ENCODE data around the gene ACVR2A. TPM values are rescaled to one million over a fixed set of nuclear protein-coding genes. Genes with fewer than 3 reads are reported as not detected.

ACVR2A gene
- total and polyA plus RNA-seq, 9 of the 15 experiments (the other 6 are each of a cell fraction or from before 2014, with no cell fraction given): 1.2 to 3.9 (median 2.4) TPM

GRCh38 chr2:147923846-147924245 is 79.0 kb downstream of the ACVR2A start:
- Histone ChIP-seq H3K4me3 (no peak overlapping the region), H3K36me3 (ENCODE audit: control insufficient read depth, insufficient read depth, low read length) (no peaks in the 10 kb centered on the region), H3K4me1 (replicated peaks in 1 of 2; ENCODE audit: control insufficient read depth in 2 of 2, insufficient read depth in 2 of 2, low read length in 2 of 2) (no peaks in the 10 kb centered on the region), H3K9me3 (replicated peaks; ENCODE audit: control insufficient read depth, insufficient read depth, low read depth, low read length) (no peaks in the 10 kb centered on the region), H2AFZ (ENCODE audit: low read depth, low read length) (no peak overlapping the region), H3K79me2 (ENCODE audit: control insufficient read depth, insufficient read depth, low read length) (no peaks in the 10 kb centered on the region), H4K20me1 (replicated peaks; ENCODE audit: control insufficient read depth, insufficient read depth, low read length) (no peaks in the 10 kb centered on the region), H3K9ac (ENCODE audit: insufficient read depth in 1 of 2, low read depth in 2 of 2, low read length in 2 of 2) (no peak overlapping the region), H3K27ac (ENCODE audit: extremely low read depth, low read depth, low read length) (no peak overlapping the region), H3K9me1 (ENCODE audit: control insufficient read depth, insufficient read depth, low read length) (no peaks in the 10 kb centered on the region), H3K4me2 (ENCODE audit: insufficient read depth, low read length) (no peak overlapping the region), H3K27me3 (ENCODE audit: control insufficient read depth in 2 of 2, insufficient read depth in 2 of 2, low read length in 2 of 2) (no peaks in the 10 kb centered on the region)
- no peak for TF ChIP-seq ZNF584 (CRISPR knock-in tag; IDR thresholded peaks at IDR 0.05; ENCODE audit: low read depth)
- no peak for TF ChIP-seq U2AF1 (optimal IDR thresholded peaks at IDR 0.05; ENCODE audit: low read depth, low read length)
- TF ChIP-seq HMG20B (CRISPR knock-in tag; IDR thresholded peaks at IDR 0.05): no peak
- no peak for TF ChIP-seq MAFG (tag; conservative IDR thresholded peaks at IDR 0.05)
- WGBS (ENCODE audit: insufficient coverage, low coverage, missing lambda C conversion rate): 73% methylated on average over 3 of the region's 3 CpGs
- ChIA-PET CTCF (ENCODE audit: low intra/inter-chr PET ratio) (interaction anchor here (0.5 kb wide), 1 partner anchor 570 kb away, joined by 3 read pairs; no protein-coding TSS in a partner anchor), POLR2A (no interaction called here)
- BruUV-seq (replicated peaks): no TSS peak
- in situ Hi-C loops (cut with MboI): loop anchor here (25.0 kb wide), 3 partner anchors 387 to 1187 kb away; no protein-coding TSS in a partner anchor
- intact Hi-C loops (cut with micrococcal nuclease): no loop called here
- ATAC-seq (no peak), FAIRE-seq (no peak), DNase-seq (ENCODE audit: extremely low read depth in 1 of 4, low spot score in 3 of 4) (no peak)

- no peak for DNase-seq (ENCODE audit: extremely low read depth in 1 of 4, low spot score in 3 of 4)
- no peak for FAIRE-seq
- Histone ChIP-seq H3K4me2 (ENCODE audit: insufficient read depth, low read length) (no peak overlapping the region), H2AFZ (ENCODE audit: low read depth, low read length) (no peak overlapping the region), H3K27ac (ENCODE audit: extremely low read depth, low read depth, low read length) (no peak overlapping the region), H3K9me1 (ENCODE audit: control insufficient read depth, insufficient read depth, low read length) (no peaks in the 10 kb centered on the region), H3K4me1 (replicated peaks in 1 of 2; ENCODE audit: control insufficient read depth in 2 of 2, insufficient read depth in 2 of 2, low read length in 2 of 2) (no peaks in the 10 kb centered on the region), H3K9me3 (replicated peaks; ENCODE audit: control insufficient read depth, insufficient read depth, low read depth, low read length) (no peaks in the 10 kb centered on the region), H3K9ac (ENCODE audit: insufficient read depth in 1 of 2, low read depth in 2 of 2, low read length in 2 of 2) (no peak overlapping the region), H4K20me1 (replicated peaks; ENCODE audit: control insufficient read depth, insufficient read depth, low read length) (no peaks in the 10 kb centered on the region), H3K27me3 (ENCODE audit: control insufficient read depth in 2 of 2, insufficient read depth in 2 of 2, low read length in 2 of 2) (no peaks in the 10 kb centered on the region), H3K79me2 (ENCODE audit: control insufficient read depth, insufficient read depth, low read length) (no peaks in the 10 kb centered on the region), H3K36me3 (ENCODE audit: control insufficient read depth, insufficient read depth, low read length) (no peaks in the 10 kb centered on the region), H3K4me3 (no peak overlapping the region)
- in situ Hi-C loops (cut with MboI) (loop anchor here (25.0 kb wide), 4 partner anchors 387 to 1187 kb away; no protein-coding TSS in a partner anchor), intact Hi-C loops (cut with micrococcal nuclease) (no loop called here)
- TF ChIP-seq VEZF1 (CRISPR knock-in tag; IDR thresholded peaks at IDR 0.05) (no peak), MIER1 (IDR thresholded peaks at IDR 0.05; ENCODE audit: low read depth) (no peak)
- no peak for ATAC-seq
- WGBS (ENCODE audit: insufficient coverage, low coverage, missing lambda C conversion rate): 51% methylated on average over 3 of the region's 3 CpGs
- ChIA-PET POLR2A (no interaction called here), CTCF (ENCODE audit: low intra/inter-chr PET ratio) (no interaction called here)
- no TSS peak for BruUV-seq (replicated peaks)
Measured at GRCh38 chr2:147924647-147925046, 79.8 kb downstream of the ACVR2A start.
